PC-3 (cell line): ENCODE results near the gene L1CAM. TPM values are rescaled to one million over a fixed set of nuclear protein-coding genes. Genes with fewer than 3 reads are reported as not detected.

Experiments used
- ATAC-seq: fragments of 200-7000 bp; cut with Tn5 transposase; 2 replicates; pipeline ENCODE4 v1.9.1; 2020; ENCODE audit warnings: mild to moderate bottlenecking, moderate library complexity
- BruUV-seq: library from RNA; stranded (reverse); fragments of 400-500 nt; replicated peaks from 2 replicates; lab custom pipeline; 2021; lab: Mats Ljungman, UMichigan
- CTCF ChIA-PET: fragments of 300-600 bp; sonication (Branson Sonifier 250); formaldehyde crosslinking; loops from one replicate; lab custom pipeline; 2022; ENCODE audit warnings: antibody characterized with exemption; lab: Charles Lee
- POLR2A ChIA-PET: fragments of 300-600 bp; sonication (Branson Sonifier 250); formaldehyde crosslinking; loops from one replicate; lab custom pipeline; 2022; ENCODE audit warnings: antibody characterized with exemption; ENCODE audit not compliant: unreplicated experiment; lab: Charles Lee
- DNase-seq: peaks from one replicate; pipeline ENCODE4 v3.0.0-alpha.2; 2015
- H2AFZ ChIP-seq: fragments of 300-600 bp; sonication (generic); 2 replicates; pipeline ENCODE4 v1.6.0; 2016; ENCODE audit warnings: antibody characterized with exemption, low read length
- H3F3A ChIP-seq: fragments of 300-600 bp; sonication (generic); one replicate; pipeline ENCODE4 v1.6.0; 2017; ENCODE audit warnings: antibody characterized with exemption, low read length, control low read depth, mild to moderate bottlenecking; ENCODE audit not compliant: unreplicated experiment
- H3K27ac ChIP-seq: fragments of 300-600 bp; sonication (generic); 2 replicates; pipeline ENCODE4 v1.5.1; 2016; ENCODE audit warnings: mild to moderate bottlenecking, low read length
- H3K27me3 ChIP-seq: fragments of 300-600 bp; sonication (generic); 2 replicates; pipeline ENCODE4 v1.6.1; 2016; ENCODE audit warnings: low read length, mixed read lengths
- H3K36me3 ChIP-seq: fragments of 300-600 bp; sonication (generic); 2 replicates; pipeline ENCODE4 v1.6.1; 2016; ENCODE audit warnings: low read depth, mixed run types, low read length, mixed read lengths
- H3K4me1 ChIP-seq: fragments of 300-600 bp; sonication (generic); 2 replicates; pipeline ENCODE4 v1.5.1; 2016; ENCODE audit warnings: low read length; ENCODE audit not compliant: insufficient read depth
- H3K4me2 ChIP-seq: fragments of 300-600 bp; sonication (generic); 2 replicates; pipeline ENCODE4 v1.6.0; 2016; ENCODE audit warnings: low read length
- H3K4me3 ChIP-seq: fragments of 300-600 bp; sonication (generic); 2 replicates; pipeline ENCODE4 v1.5.1; 2016; ENCODE audit warnings: mild to moderate bottlenecking, low read length, mixed read lengths
- H3K79me2 ChIP-seq: fragments of 300-600 bp; sonication (generic); 2 replicates; pipeline ENCODE4 v1.6.1; 2017; ENCODE audit warnings: low read length, mixed read lengths
- H3K9ac ChIP-seq: fragments of 300-600 bp; sonication (generic); 2 replicates; pipeline ENCODE4 v1.6.0; 2016; ENCODE audit warnings: mild to moderate bottlenecking, low read length
- H3K9me2 ChIP-seq: fragments of 300-600 bp; sonication (generic); replicated peaks from 2 replicates; pipeline ENCODE4 v1.6.1; 2016; ENCODE audit warnings: mixed run types, low read length, mixed read lengths
- H3K9me3 ChIP-seq: fragments of 300-600 bp; sonication (generic); 2 replicates; pipeline ENCODE4 v1.6.1; 2016; ENCODE audit warnings: low read length, mixed read lengths
- H4K20me1 ChIP-seq: fragments of 300-600 bp; sonication (generic); 2 replicates; pipeline ENCODE4 v1.6.1; 2016; ENCODE audit warnings: low read length, mixed read lengths
- CTCF ChIP-seq: fragments of 300-600 bp; sonication (generic); conservative IDR thresholded peaks from 2 replicates; pipeline ENCODE4 v1.5.1; 2017; ENCODE audit warnings: antibody characterized with exemption, low read depth, mild to moderate bottlenecking, low read length
- EZH2 ChIP-seq: fragments of 300-600 bp; sonication (generic); IDR thresholded peaks from one replicate; pipeline ENCODE4 v1.6.1; 2017; ENCODE audit warnings: antibody characterized with exemption, mild to moderate bottlenecking, low read length; ENCODE audit not compliant: unreplicated experiment
- EZH2phosphoT487 ChIP-seq: fragments of 300-600 bp; sonication (generic); IDR thresholded peaks from 2 replicates; pipeline ENCODE4 v1.6.1; 2018; ENCODE audit warnings: mild to moderate bottlenecking, antibody characterized with exemption, low read length, borderline replicate concordance
- intact Hi-C: fragments of 100-400 bp; cut with micrococcal nuclease; formaldehyde crosslinking; loops from 2 replicates; pipeline ENCODE4 v1.9.0; 2023
- total RNA-seq: library from RNA; depleted of rRNA; stranded (reverse); fragments of >200 nt; gene quantifications from 2 replicates; pipeline ENCODE4 v1.2.3, GENCODE V29; 2014

Gene L1CAM
- total RNA-seq, 1 experiment from 2014 or later, result 5.2 TPM

- peak overlapping the region; percentile 21; the same call in 1 of the 2 replicates for H3K4me3 ChIP-seq
- POLR2A ChIA-PET, result interaction anchor here (0.5 to 0.6 kb wide), 2 partner anchors 10 to 18 kb away, joined by 3 to 29 read pairs; no protein-coding TSS in a partner anchor
- no peaks in the 10 kb centered on the region for H3K9me3 ChIP-seq
- H3K27me3 ChIP-seq, result no peaks in the 10 kb centered on the region
- TF ChIP-seq EZH2phosphoT487, result no peak
- no peak for TF ChIP-seq CTCF
- no peak for TF ChIP-seq EZH2
- H4K20me1 ChIP-seq, result no peaks in the 10 kb centered on the region
- no peaks in the 10 kb centered on the region for H3F3A ChIP-seq
- peak overlapping the region; percentile 35; the same call in 1 of the 2 replicates for H3K4me2 ChIP-seq
- H3K9me2 ChIP-seq, result no peaks in the 10 kb centered on the region
- CTCF ChIA-PET, result interaction anchor here (0.6 to 2.0 kb wide), 3 partner anchors 18 to 174 kb away, joined by 5 to 15 read pairs (median 7); no protein-coding TSS in a partner anchor
- H3K36me3 ChIP-seq, result peaks cover 11% of the 10 kb centered on the region
- no peak overlapping the region for H3K9ac ChIP-seq
- peaks cover 26% of the 10 kb centered on the region for H3K4me1 ChIP-seq
- no peak overlapping the region for H3K27ac ChIP-seq
- no peak for DNase-seq
- H2AFZ ChIP-seq, result no peak overlapping the region
- intact Hi-C loops, result loop anchor here (2.0 to 5.0 kb wide), 3 partner anchors 18 to 167 kb away; partner anchors contain the start of genes HCFC1 and PLXNB3
- H3K79me2 ChIP-seq, result peaks cover 24% of the 10 kb centered on the region
- BruUV-seq, result no TSS peak
- no peak for ATAC-seq
Measured at GRCh38 chrX:153928846-153929245, 42.9 kb upstream of the L1CAM start.

- Histone ChIP-seq H3K4me1 (peaks cover 25% of the 10 kb centered on the region), H3K27me3 (no peaks in the 10 kb centered on the region), H2AFZ (no peak overlapping the region), H3K9ac (peak overlapping the region; percentile 92), H3K9me2 (no peaks in the 10 kb centered on the region), H3K4me2 (peak overlapping the region; percentile 88), H3K4me3 (peak overlapping the region; percentile 70), H3K79me2 (peaks cover 17% of the 10 kb centered on the region), H3K36me3 (peaks cover 11% of the 10 kb centered on the region), H3K9me3 (no peaks in the 10 kb centered on the region), H3F3A (no peaks in the 10 kb centered on the region), H4K20me1 (no peaks in the 10 kb centered on the region), H3K27ac (peak overlapping the region; percentile 70)
- DNase-seq, result peak; percentile 97
- intact Hi-C loops, result loop anchor here (2.0 to 5.0 kb wide), 3 partner anchors 19 to 166 kb away; partner anchors contain the start of genes HCFC1 and PLXNB3
- BruUV-seq, result no TSS peak
- ChIA-PET POLR2A (interaction anchor here (0.5 to 0.6 kb wide), 4 partner anchors 9 to 51 kb away, joined by 3 to 29 read pairs (median 4); no protein-coding TSS in a partner anchor), CTCF (interaction anchor here (0.6 to 2.0 kb wide), 3 partner anchors 19 to 173 kb away, joined by 5 to 15 read pairs (median 7); no protein-coding TSS in a partner anchor)
- no peak; the same call in 1 of the 2 replicates for TF ChIP-seq CTCF
- TF ChIP-seq EZH2phosphoT487, result peak; percentile 85
- peak; percentile 91 for ATAC-seq
Measured at GRCh38 chrX:153927922-153928760, 42.2 kb upstream of the L1CAM start.
